Stimulated activated CD4-positive, alpha-beta T cell treated with anti-CD3 and anti-CD28 coated beads, Interleukin-1b, Interleukin-23, amount 100 ng/mL, for 24 hours (primary cell): ENCODE data around the gene SRPRB.

Source experiments
- DNase-seq, 4 experiments: peaks; one replicate each; pipeline ENCODE4 v3.0.0-alpha.2; 2020; ENCODE audit warnings: low read depth in 4 of 4, low spot score in 1 of 4

SRPRB gene

DNA sequence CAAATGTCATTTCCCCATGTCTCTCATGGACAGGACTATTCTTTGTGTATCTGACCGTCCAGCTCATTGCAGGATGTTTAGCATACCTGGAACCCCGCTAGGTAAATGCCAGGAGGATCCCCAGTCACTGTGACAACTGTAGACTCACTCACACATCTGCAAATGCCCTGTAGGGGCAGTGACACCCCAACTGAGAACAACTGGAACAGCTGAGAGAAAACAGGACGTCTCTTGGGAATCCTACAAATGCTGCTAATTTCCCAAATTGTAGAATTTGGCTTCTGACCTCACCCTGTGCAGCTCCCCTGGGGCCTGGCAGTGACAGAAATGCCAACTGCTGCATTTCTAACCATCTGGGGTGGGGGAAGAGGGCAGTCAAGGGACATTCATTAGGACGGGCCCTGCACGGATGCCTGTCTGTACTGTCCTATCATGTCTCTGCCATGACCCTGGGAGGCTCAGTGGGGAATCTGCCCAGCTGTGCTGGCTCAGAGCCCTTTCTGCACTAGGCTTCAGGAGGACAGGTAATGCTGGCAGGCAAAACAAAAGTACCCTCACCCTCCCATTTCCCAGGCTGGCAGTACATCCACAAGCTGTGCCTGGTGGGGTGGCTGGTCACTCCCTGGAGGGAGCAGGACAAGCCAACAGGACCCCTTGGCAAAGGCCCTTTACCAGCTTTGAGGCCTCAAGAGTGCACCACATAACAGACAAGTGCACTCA, 59.7 kb downstream of the SRPRB start:
- no peak for DNase-seq

DNA sequence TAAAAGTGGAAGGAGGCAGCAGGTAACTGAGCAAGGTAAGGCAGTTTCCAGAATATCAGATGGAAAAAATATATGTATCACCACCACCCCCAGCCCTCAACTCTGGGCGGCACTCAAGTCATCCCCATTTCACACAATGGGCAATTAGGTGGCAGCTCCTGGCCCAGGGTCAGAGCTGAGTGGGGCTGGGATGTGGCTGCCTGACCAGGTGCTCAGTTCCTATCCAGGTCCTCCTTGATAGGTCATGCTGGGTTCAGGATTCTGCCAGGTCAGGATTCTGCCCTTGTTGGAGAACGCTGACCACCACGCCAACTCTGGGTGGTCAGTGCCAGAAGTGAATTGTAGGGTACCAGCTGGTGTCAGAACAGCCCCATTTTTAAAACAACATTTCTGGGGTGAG, 60.5 kb downstream of the SRPRB start:
- DNase-seq = no peak

DNA sequence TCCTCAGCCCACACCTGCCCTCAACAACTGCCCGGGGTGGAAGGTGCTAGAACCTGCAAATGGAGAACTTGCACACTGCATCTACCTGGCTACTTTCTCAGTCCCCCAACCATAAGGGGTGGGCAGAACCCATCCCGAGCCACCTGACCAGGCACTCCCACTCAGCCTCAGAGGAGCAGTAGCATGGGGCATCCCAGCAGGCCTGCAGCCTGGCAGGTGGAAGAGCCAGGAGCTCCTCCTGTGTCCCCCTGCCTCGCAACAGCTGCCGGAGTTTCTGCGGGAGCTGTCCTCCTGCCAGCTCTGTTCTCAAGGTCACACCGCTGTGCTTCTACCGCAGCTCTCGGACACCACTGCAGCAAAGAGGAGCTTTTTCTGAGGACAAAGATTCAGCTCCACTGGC, 62.6 kb downstream of the SRPRB start:
- no peak for DNase-seq

DNA sequence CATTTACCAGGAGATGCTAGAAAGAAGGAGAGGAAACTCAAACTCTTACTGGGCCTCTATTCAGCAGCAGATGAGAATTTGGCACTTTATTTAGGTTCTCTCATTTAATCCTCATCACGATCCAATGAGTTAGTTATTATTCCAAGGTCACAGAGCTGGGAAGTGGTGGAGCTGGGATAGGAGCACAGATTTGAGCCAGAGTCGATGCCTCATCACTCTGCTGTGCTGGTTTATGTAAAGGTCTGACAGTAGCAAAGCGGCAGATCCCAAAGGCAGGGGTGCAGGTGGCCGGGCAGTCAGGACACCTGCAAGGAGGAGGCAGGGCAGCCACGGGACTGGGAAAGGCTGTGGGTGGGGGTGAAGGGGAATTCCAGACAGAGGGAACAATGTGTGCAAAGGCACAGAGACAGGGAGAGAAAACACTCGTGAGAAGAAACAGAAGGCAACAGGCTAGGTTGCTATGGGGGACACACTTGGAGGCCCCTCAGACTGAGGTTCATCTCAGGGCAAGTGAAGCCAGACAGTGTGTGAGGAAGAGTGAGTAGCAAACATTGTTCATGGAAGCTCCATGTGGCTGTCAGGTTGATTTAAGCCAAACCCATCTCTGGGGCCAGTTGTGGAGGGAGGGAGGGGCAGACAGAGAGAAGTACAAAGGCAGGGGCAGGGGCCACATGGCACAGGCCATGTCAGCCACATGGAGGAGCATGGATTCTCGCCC, 63.3 kb downstream of the SRPRB start:
- no peak for DNase-seq

DNA sequence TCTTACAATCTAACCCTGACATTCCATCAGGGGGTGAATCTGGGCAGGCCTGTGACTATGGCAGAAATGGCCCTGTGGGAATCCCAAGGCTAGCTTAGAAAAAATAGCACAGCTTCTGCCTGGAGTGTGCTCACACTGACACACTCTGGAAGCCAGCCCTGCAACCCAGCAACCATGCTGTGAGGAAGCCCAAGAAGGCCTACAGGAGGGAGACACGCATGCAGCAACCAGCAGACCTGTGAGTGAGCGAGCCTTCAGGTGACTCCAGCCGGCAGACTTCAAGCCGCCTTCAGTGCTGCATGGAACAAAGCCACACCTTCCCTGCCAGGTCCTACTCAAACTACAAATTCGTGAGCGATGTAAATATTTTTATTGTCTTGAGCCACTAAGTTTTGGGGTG, 64.0 kb downstream of the SRPRB start:
- no peak for DNase-seq

DNA sequence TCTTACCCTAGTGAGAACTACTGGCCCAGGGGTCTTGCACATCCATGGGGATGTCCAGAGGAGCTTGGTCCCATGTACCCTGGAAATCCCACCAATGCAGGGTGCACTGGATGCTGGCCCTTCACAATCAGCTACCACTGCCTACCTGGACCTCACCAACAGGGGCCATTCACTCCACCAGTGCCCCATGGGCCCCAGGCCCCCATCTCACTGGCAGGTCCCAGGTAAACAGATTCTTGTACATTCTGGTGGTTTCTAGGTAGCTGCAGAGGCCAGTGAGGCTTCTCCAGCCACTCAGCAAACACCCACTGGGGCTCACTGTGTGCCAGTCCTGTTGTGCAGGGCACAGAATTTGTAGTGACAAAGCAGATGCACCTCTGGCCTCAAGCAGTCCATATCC, 65.2 kb downstream of the SRPRB start:
- no peak for DNase-seq
